PC-9 (cell line): Measurements from ENCODE around the gene UBTD1. TPM values are rescaled to one million over a fixed set of nuclear protein-coding genes. Genes with fewer than 3 reads are reported as not detected.
A peak's percentile ranks its signal among the peaks of the same experiment; 100 is the strongest.
"Not testable (repeated sequence)": the region's sequence is repeated elsewhere in the genome, so short reads cannot be mapped to it uniquely, and the experiment has no call there.

Experiments
- BruUV-seq: library from RNA; stranded (reverse); fragments of 400-500 nt; replicated peaks from 2 replicates; lab custom pipeline; 2021; lab: Mats Ljungman, UMichigan
- CTCF ChIA-PET: fragments of 300-600 bp; sonication (Branson Sonifier 250); formaldehyde crosslinking; loops from one replicate; lab custom pipeline; 2022; ENCODE audit warnings: antibody characterized with exemption; lab: Charles Lee
- POLR2A ChIA-PET: fragments of 300-600 bp; sonication (Branson Sonifier 250); formaldehyde crosslinking; loops from one replicate; lab custom pipeline; 2022; ENCODE audit warnings: antibody characterized with exemption; ENCODE audit not compliant: unreplicated experiment; lab: Charles Lee
- DNase-seq, 2 experiments: peaks; one replicate each; pipeline versions ENCODE4 v3.0.0 to v3.0.0-alpha.2; 2015 to 2022; ENCODE audit warnings: mixed read lengths in 1 of 2
- H2AFZ ChIP-seq: fragments of 200-600 bp; sonication (generic); 2 replicates; pipeline ENCODE4 v1.8.1; 2017; ENCODE audit warnings: antibody characterized with exemption
- H3F3A ChIP-seq: fragments of 200-600 bp; sonication (generic); 2 replicates; pipeline ENCODE4 v1.8.1; 2017; ENCODE audit warnings: antibody characterized with exemption, mild to moderate bottlenecking, low read depth; ENCODE audit not compliant: insufficient read depth
- H3K27ac ChIP-seq: fragments of 200-600 bp; sonication (generic); 2 replicates; pipeline ENCODE4 v1.6.1; 2016; ENCODE audit warnings: mixed run types
- H3K27me3 ChIP-seq: fragments of 200-600 bp; sonication (generic); 2 replicates; pipeline ENCODE4 v1.6.1; 2016; ENCODE audit warnings: low read depth, mixed run types; ENCODE audit not compliant: insufficient read depth
- H3K36me3 ChIP-seq: fragments of 200-600 bp; sonication (generic); 2 replicates; pipeline ENCODE4 v1.6.1; 2016; ENCODE audit warnings: low read depth, mixed run types
- H3K4me1 ChIP-seq: fragments of 200-600 bp; sonication (generic); replicated peaks from 2 replicates; pipeline ENCODE4 v1.6.1; 2016; ENCODE audit warnings: mixed run types; ENCODE audit not compliant: insufficient read depth
- H3K4me2 ChIP-seq: fragments of 200-600 bp; sonication (generic); 2 replicates; pipeline ENCODE4 v1.6.1; 2017; ENCODE audit warnings: mixed run types
- H3K4me3 ChIP-seq: fragments of 200-600 bp; sonication (generic); 2 replicates; pipeline ENCODE4 v1.6.1; 2016; ENCODE audit warnings: mixed run types
- H3K79me2 ChIP-seq: fragments of 200-600 bp; sonication (generic); 2 replicates; pipeline ENCODE4 v1.6.1; 2017; ENCODE audit warnings: low read depth, mixed run types
- H3K9me2 ChIP-seq: fragments of 200-600 bp; sonication (generic); 2 replicates; pipeline ENCODE4 v1.8.1; 2017; ENCODE audit warnings: mild to moderate bottlenecking; ENCODE audit not compliant: insufficient read depth
- H3K9me3 ChIP-seq: fragments of 200-600 bp; sonication (generic); 2 replicates; pipeline ENCODE4 v1.8.1; 2016; ENCODE audit warnings: low read depth; ENCODE audit not compliant: insufficient read depth
- H4K20me1 ChIP-seq: fragments of 200-600 bp; sonication (generic); 2 replicates; pipeline ENCODE4 v1.8.1; 2017; ENCODE audit not compliant: insufficient read depth
- EZH2 ChIP-seq: fragments of 200-600 bp; sonication (generic); IDR thresholded peaks from 2 replicates; pipeline ENCODE4 v1.8.0; 2017; ENCODE audit warnings: antibody characterized with exemption, low read depth
- intact Hi-C: fragments of 100-400 bp; cut with micrococcal nuclease; formaldehyde crosslinking; loops from one replicate; pipeline ENCODE4 v1.10.0; 2022; ENCODE audit not compliant: unreplicated experiment
- total RNA-seq: library from RNA; stranded (reverse); gene quantifications from 2 replicates; pipeline ENCODE4 v1.2.3, GENCODE V29; 2021
- TF ChIP-seq, protein P1 (sequence below): fragments of 200-600 bp; sonication (generic); conservative IDR thresholded peaks from 2 replicates; pipeline ENCODE4 v1.6.1; 2017; ENCODE audit warnings: mixed run types, antibody characterized with exemption, mild to moderate bottlenecking, moderate library complexity

UBTD1 gene
- total RNA-seq, 1 experiment from 2014 or later, result 17.1 TPM

- no peaks in the 10 kb centered on the region for H3K79me2 ChIP-seq
- no peak overlapping the region for H2AFZ ChIP-seq
- POLR2A ChIA-PET, result no interaction called here
- H3F3A ChIP-seq, result peaks cover 43% of the 10 kb centered on the region; the same call in 1 of the 2 replicates
- H4K20me1 ChIP-seq, result no peaks in the 10 kb centered on the region
- CTCF ChIA-PET, result no interaction called here
- no peaks in the 10 kb centered on the region for H3K27me3 ChIP-seq
- TF ChIP-seq, protein P1, sequence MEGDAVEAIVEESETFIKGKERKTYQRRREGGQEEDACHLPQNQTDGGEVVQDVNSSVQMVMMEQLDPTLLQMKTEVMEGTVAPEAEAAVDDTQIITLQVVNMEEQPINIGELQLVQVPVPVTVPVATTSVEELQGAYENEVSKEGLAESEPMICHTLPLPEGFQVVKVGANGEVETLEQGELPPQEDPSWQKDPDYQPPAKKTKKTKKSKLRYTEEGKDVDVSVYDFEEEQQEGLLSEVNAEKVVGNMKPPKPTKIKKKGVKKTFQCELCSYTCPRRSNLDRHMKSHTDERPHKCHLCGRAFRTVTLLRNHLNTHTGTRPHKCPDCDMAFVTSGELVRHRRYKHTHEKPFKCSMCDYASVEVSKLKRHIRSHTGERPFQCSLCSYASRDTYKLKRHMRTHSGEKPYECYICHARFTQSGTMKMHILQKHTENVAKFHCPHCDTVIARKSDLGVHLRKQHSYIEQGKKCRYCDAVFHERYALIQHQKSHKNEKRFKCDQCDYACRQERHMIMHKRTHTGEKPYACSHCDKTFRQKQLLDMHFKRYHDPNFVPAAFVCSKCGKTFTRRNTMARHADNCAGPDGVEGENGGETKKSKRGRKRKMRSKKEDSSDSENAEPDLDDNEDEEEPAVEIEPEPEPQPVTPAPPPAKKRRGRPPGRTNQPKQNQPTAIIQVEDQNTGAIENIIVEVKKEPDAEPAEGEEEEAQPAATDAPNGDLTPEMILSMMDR, result no peak
- TF ChIP-seq EZH2, result no peak
- DNase-seq, result no peak
- no TSS peak for BruUV-seq
- intact Hi-C loops, result loop anchor here (1.0 to 5.0 kb wide), 4 partner anchors 31 to 111 kb away; no protein-coding TSS in a partner anchor
- H3K9me2 ChIP-seq, result no peaks in the 10 kb centered on the region
- H3K36me3 ChIP-seq, result no peaks in the 10 kb centered on the region
- H3K4me3 ChIP-seq, result no peak overlapping the region
- peak overlapping the region; percentile 43 for H3K27ac ChIP-seq
- H3K4me1 ChIP-seq, result peaks cover 60% of the 10 kb centered on the region
- no peak overlapping the region for H3K4me2 ChIP-seq
- no peaks in the 10 kb centered on the region for H3K9me3 ChIP-seq
Observed at GRCh38 chr10:97573672-97574071, 74.9 kb downstream of the UBTD1 start.

GRCh38 chr10:97574374-97575126, 75.8 kb downstream of the UBTD1 start:
- DNase-seq, result peak; percentile 91 to 92
- intact Hi-C loops, result loop anchor here (1.0 to 5.0 kb wide), 4 partner anchors 32 to 112 kb away; no protein-coding TSS in a partner anchor
- no peaks in the 10 kb centered on the region for H3K36me3 ChIP-seq

GRCh38 chr10:97575127-97575668, 76.5 kb downstream of the UBTD1 start:
- H3F3A ChIP-seq, result peaks cover 43% of the 10 kb centered on the region; the same call in 1 of the 2 replicates
- no peaks in the 10 kb centered on the region for H3K9me2 ChIP-seq
- no peak overlapping the region for H2AFZ ChIP-seq
- H3K79me2 ChIP-seq, result no peaks in the 10 kb centered on the region
- peak overlapping the region; percentile 35 for H3K27ac ChIP-seq
- intact Hi-C loops, result loop anchor here (2.0 kb wide), 1 partner anchor 74 kb away; no protein-coding TSS in a partner anchor
- BruUV-seq, result no TSS peak
- no peaks in the 10 kb centered on the region for H3K27me3 ChIP-seq
- POLR2A ChIA-PET, result interaction anchor here (0.6 to 0.8 kb wide), 5 partner anchors 9 to 732 kb away, joined by 4 to 17 read pairs (median 5); partner anchors contain the start of genes HOGA1 and UBTD1
- TF ChIP-seq, protein P1, result no peak
- TF ChIP-seq EZH2, result no peak
- peak overlapping the region; percentile 32; the same call in 1 of the 2 replicates for H3K4me2 ChIP-seq
- no peak overlapping the region for H3K4me3 ChIP-seq
- no peaks in the 10 kb centered on the region for H4K20me1 ChIP-seq
- no peaks in the 10 kb centered on the region for H3K36me3 ChIP-seq
- DNase-seq, result peak in 1 of 2 experiments; percentile 39
- H3K9me3 ChIP-seq, result no peaks in the 10 kb centered on the region
- CTCF ChIA-PET, result interaction anchor here (0.6 to 1.2 kb wide), 4 partner anchors 21 to 851 kb away, joined by 3 to 9 read pairs (median 4); no protein-coding TSS in a partner anchor
- peaks cover 50% of the 10 kb centered on the region for H3K4me1 ChIP-seq

More at GRCh38 chr10:97574374-97575126, 75.8 kb downstream of the UBTD1 start:
- H3K4me2 ChIP-seq, result peak overlapping the region; percentile 32
- H4K20me1 ChIP-seq, result no peaks in the 10 kb centered on the region
- ChIA-PET POLR2A (interaction anchor here (0.6 to 0.8 kb wide), 6 partner anchors 10 to 731 kb away, joined by 4 to 17 read pairs (median 6); partner anchors contain the start of genes HOGA1 and UBTD1), CTCF (interaction anchor here (0.6 to 1.2 kb wide), 4 partner anchors 22 to 109 kb away, joined by 3 to 9 read pairs (median 4); no protein-coding TSS in a partner anchor)
- H3K27me3 ChIP-seq, result no peaks in the 10 kb centered on the region
- no peak overlapping the region for H2AFZ ChIP-seq
- no peak for TF ChIP-seq EZH2
- TF ChIP-seq, protein P1, result no peak
- H3K9me2 ChIP-seq, result no peaks in the 10 kb centered on the region
- no peaks in the 10 kb centered on the region for H3K9me3 ChIP-seq
- peaks cover 43% of the 10 kb centered on the region; the same call in 1 of the 2 replicates for H3F3A ChIP-seq
- no peaks in the 10 kb centered on the region for H3K79me2 ChIP-seq
- peaks cover 57% of the 10 kb centered on the region for H3K4me1 ChIP-seq
- BruUV-seq, result no TSS peak
- peak overlapping the region; percentile 43 for H3K27ac ChIP-seq
- H3K4me3 ChIP-seq, result no peak overlapping the region

GRCh38 chr10:97576487-97576886, 77.8 kb downstream of the UBTD1 start:
- DNase-seq, H3K9me2 ChIP-seq, POLR2A ChIA-PET, H3K79me2 ChIP-seq, H3K27me3 ChIP-seq, H3K36me3 ChIP-seq, intact Hi-C loops, H3K4me3 ChIP-seq, BruUV-seq, H4K20me1 ChIP-seq, H3K4me2 ChIP-seq, H3K9me3 ChIP-seq, H3K27ac ChIP-seq, H2AFZ ChIP-seq, CTCF ChIA-PET: not testable (repeated sequence)
- Histone ChIP-seq H3K4me1 (peaks cover 37% of the 10 kb centered on the region), H3F3A (peaks cover 32% of the 10 kb centered on the region; the same call in 1 of the 2 replicates)
